Hepatocyte (in vitro differentiated cells): ENCODE measurements around the gene ST14.

Experiments
- EZH2 ChIP-seq: fragments of 200-600 bp; sonication (generic); IDR thresholded peaks from 2 replicates; pipeline ENCODE4 v1.6.1; 2016; ENCODE audit warnings: antibody characterized with exemption, mild to moderate bottlenecking, borderline replicate concordance
- EZH2phosphoT487 ChIP-seq: fragments of 200-600 bp; sonication (generic); IDR thresholded peaks from one replicate; pipeline ENCODE4 v1.6.1; 2018; ENCODE audit warnings: antibody characterized with exemption, mild to moderate bottlenecking, low read depth, moderate library complexity; ENCODE audit not compliant: unreplicated experiment, severe bottlenecking
- TF ChIP-seq, protein P1 (sequence below): fragments of 200-600 bp; sonication (generic); IDR thresholded peaks from 2 replicates; pipeline ENCODE4 v1.5.1; 2016; ENCODE audit warnings: antibody characterized with exemption, mild to moderate bottlenecking; ENCODE audit not compliant: poor library complexity

DNA sequence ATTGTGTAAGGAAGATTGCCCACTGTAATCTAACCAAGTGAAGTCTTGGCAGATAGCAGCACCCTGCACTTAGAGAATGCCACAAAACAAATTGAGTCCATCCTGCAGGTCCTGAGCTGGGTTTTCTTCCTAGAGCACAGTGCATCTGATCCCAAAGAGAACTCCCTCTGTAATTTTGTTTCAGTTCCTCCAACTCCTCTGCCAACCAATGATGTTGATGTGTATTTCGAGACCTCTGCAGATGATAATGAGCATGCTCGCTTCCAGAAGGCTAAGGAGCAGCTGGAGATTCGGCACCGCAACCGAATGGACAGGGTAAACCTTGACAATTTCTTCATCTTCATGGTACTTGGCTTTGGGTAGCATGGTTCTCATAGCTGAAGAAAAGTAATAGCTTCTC lies 33.1 kb upstream of the ST14 start:
- TF ChIP-seq, protein P1, sequence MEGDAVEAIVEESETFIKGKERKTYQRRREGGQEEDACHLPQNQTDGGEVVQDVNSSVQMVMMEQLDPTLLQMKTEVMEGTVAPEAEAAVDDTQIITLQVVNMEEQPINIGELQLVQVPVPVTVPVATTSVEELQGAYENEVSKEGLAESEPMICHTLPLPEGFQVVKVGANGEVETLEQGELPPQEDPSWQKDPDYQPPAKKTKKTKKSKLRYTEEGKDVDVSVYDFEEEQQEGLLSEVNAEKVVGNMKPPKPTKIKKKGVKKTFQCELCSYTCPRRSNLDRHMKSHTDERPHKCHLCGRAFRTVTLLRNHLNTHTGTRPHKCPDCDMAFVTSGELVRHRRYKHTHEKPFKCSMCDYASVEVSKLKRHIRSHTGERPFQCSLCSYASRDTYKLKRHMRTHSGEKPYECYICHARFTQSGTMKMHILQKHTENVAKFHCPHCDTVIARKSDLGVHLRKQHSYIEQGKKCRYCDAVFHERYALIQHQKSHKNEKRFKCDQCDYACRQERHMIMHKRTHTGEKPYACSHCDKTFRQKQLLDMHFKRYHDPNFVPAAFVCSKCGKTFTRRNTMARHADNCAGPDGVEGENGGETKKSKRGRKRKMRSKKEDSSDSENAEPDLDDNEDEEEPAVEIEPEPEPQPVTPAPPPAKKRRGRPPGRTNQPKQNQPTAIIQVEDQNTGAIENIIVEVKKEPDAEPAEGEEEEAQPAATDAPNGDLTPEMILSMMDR, result no peak
- TF ChIP-seq EZH2 (no peak), EZH2phosphoT487 (no peak)
